Endodermal cell (in vitro differentiated cells): ENCODE data around the gene PSME3IP1. TPM values are rescaled to one million over a fixed set of nuclear protein-coding genes. Genes with fewer than 3 reads are reported as not detected.

Experiments
- DNase-seq: peaks from one replicate; pipeline ENCODE4 v3.0.0-alpha.2; 2017
- H3K27ac ChIP-seq: 2 replicates; pipeline ENCODE4 v1.5.1; 2013; ENCODE audit warnings: mild to moderate bottlenecking, low read depth, low read length, moderate library complexity
- H3K27me3 ChIP-seq: 2 replicates; pipeline ENCODE4 v1.6.1; 2013; ENCODE audit warnings: mild to moderate bottlenecking, low read length, moderate library complexity; ENCODE audit not compliant: insufficient read depth, control insufficient read depth, poor library complexity, severe bottlenecking
- H3K36me3 ChIP-seq: 2 replicates; pipeline ENCODE4 v1.7.0; 2013; ENCODE audit warnings: mild to moderate bottlenecking, low read length, moderate library complexity; ENCODE audit not compliant: control insufficient read depth, insufficient read depth
- H3K4me1 ChIP-seq: one replicate; pipeline ENCODE4 v1.7.0; 2013; ENCODE audit warnings: low read length; ENCODE audit not compliant: control insufficient read depth, insufficient read depth
- H3K4me3 ChIP-seq: 2 replicates; pipeline ENCODE4 v1.5.1; 2013; ENCODE audit warnings: mild to moderate bottlenecking, low read length, moderate library complexity
- H3K9ac ChIP-seq: 2 replicates; pipeline ENCODE4 v1.6.1; 2013; ENCODE audit warnings: mild to moderate bottlenecking, low read length, moderate library complexity; ENCODE audit not compliant: poor library complexity, severe bottlenecking; ENCODE audit errors: extremely low read depth
- H3K9me3 ChIP-seq: 2 replicates; pipeline ENCODE4 v1.6.1; 2013; ENCODE audit warnings: mild to moderate bottlenecking, low read length, moderate library complexity; ENCODE audit not compliant: control insufficient read depth
- H3K27ac Mint-ChIP-seq: 2 replicates; pipeline ENCODE4 v1.8.0; 2020; ENCODE audit warnings: mixed read lengths
- H3K27me3 Mint-ChIP-seq: 2 replicates; pipeline ENCODE4 v1.8.0; 2021; ENCODE audit warnings: mild to moderate bottlenecking, mixed read lengths; ENCODE audit not compliant: insufficient read depth
- H3K36me3 Mint-ChIP-seq: 2 replicates; pipeline ENCODE4 v1.8.0; 2020; ENCODE audit warnings: low read depth, mixed read lengths
- H3K4me1 Mint-ChIP-seq: 2 replicates; pipeline ENCODE4 v1.8.0; 2020; ENCODE audit warnings: mixed read lengths
- H3K4me3 Mint-ChIP-seq: 2 replicates; pipeline ENCODE4 v1.8.0; 2020; ENCODE audit warnings: mild to moderate bottlenecking, moderate library complexity, mixed read lengths
- H3K9me3 Mint-ChIP-seq: 2 replicates; pipeline ENCODE4 v1.8.0; 2020; ENCODE audit warnings: mild to moderate bottlenecking, mixed read lengths
- CTCF ChIP-seq: fragments of 200-600 bp; sonication (generic); conservative IDR thresholded peaks from 2 replicates; pipeline ENCODE4 v1.5.0; 2021; ENCODE audit warnings: antibody characterized with exemption, mild to moderate bottlenecking
- WGBS, 2 experiments: methylation state at CpG; one replicate each; pipeline versions ENCODE4 v1.1.5 to v1.1.7; 2013; ENCODE audit warnings: missing lambda C conversion rate in 2 of 2, mixed read lengths in 1 of 2; ENCODE audit not compliant: insufficient coverage in 1 of 2, insufficient read length in 1 of 2; 5-methylcytosine and 5-hydroxymethylcytosine counted together
- total RNA-seq, 2 donors: library from RNA; stranded (reverse); fragmentation: NEBNext Ultra II Directional in 1 of 2; extraction: Animal tissue kit (Norgen Biotek cat#: 25700) in 1 of 2; gene quantifications; 2 replicates in 1 of 2; 3 replicates in 1 of 2; pipeline ENCODE4 v1.2.1, GENCODE V29; 2021

PSME3IP1 gene
- total RNA-seq, 2 donors from 2014 or later = 94.2 to 102 TPM

GRCh38 chr16:57166951-57167350, 18.9 kb downstream of the PSME3IP1 start:
- no peak overlapping the region for H3K9ac ChIP-seq
- TF ChIP-seq CTCF = no peak
- no peak overlapping the region for H3K4me3 ChIP-seq
- DNase-seq = no peak
- 87 to 96% methylated on average over 4 to 7 of the region's 7 CpGs for WGBS, 2 experiments
- no peak overlapping the region for H3K4me3 Mint-ChIP-seq
- H3K27ac Mint-ChIP-seq = no peak overlapping the region
- no peak overlapping the region for H3K27ac ChIP-seq
- no peaks in the 10 kb centered on the region for H3K27me3 ChIP-seq
- no peaks in the 10 kb centered on the region for H3K27me3 Mint-ChIP-seq
- peaks cover 73% of the 10 kb centered on the region for H3K36me3 Mint-ChIP-seq
- peaks cover 2% of the 10 kb centered on the region for H3K4me1 Mint-ChIP-seq
- no peaks in the 10 kb centered on the region for H3K9me3 Mint-ChIP-seq
- no peaks in the 10 kb centered on the region for H3K4me1 ChIP-seq
- H3K36me3 ChIP-seq = peaks cover 80% of the 10 kb centered on the region
- no peaks in the 10 kb centered on the region for H3K9me3 ChIP-seq

DNA sequence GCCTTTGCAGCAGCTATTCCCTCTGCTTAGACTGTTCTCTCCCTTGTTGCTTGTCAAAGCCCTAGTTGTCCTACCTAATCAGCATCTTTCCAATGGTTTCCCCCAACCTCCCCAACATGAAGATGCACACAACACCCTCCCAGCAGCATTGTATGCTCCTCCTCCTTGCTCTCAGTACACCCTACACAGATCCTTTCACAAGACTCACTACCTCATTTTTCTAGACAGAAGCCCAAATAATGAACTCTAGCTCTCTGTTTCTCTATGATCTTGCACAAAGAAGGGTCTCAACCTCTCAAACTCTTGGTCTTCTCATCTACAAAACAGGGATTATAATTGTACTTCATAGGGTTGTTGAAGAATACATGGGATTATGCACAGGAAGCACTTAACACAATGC, 19.4 kb downstream of the PSME3IP1 start:
- Histone ChIP-seq H3K4me3 (no peak overlapping the region), H3K27me3 (no peaks in the 10 kb centered on the region), H3K9ac (no peak overlapping the region), H3K27ac (no peak overlapping the region), H3K36me3 (peaks cover 76% of the 10 kb centered on the region), H3K9me3 (no peaks in the 10 kb centered on the region), H3K4me1 (no peaks in the 10 kb centered on the region)
- no peaks in the 10 kb centered on the region for H3K9me3 Mint-ChIP-seq
- DNase-seq = no peak
- no peak overlapping the region for H3K4me3 Mint-ChIP-seq
- no peak for TF ChIP-seq CTCF
- H3K36me3 Mint-ChIP-seq = peaks cover 68% of the 10 kb centered on the region
- no peaks in the 10 kb centered on the region for H3K27me3 Mint-ChIP-seq
- no peaks in the 10 kb centered on the region for H3K4me1 Mint-ChIP-seq
- H3K27ac Mint-ChIP-seq = no peak overlapping the region

DNA sequence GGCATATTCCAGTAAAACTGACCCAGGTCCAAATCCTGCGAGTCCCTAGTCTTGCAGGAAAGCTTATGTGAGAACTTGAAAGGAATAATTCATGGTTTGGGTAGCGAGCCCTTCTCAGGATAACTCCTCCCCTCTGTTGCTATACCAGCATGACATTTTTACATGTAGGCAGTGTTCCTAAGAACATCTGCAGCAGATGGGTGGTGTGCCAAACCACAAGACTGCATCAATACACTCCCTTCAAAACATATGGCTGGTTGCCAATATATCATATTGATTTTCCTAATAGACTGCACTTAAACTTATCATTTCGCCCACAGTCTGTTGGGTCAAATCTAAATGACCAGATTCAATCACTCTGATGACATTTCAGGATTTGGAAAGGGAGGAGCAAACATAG, 19.9 kb downstream of the PSME3IP1 start:
- no peaks in the 10 kb centered on the region for H3K9me3 Mint-ChIP-seq
- H3K4me1 Mint-ChIP-seq = no peaks in the 10 kb centered on the region
- TF ChIP-seq CTCF = no peak
- no peak overlapping the region for H3K9ac ChIP-seq
- H3K4me3 Mint-ChIP-seq = no peak overlapping the region
- peaks cover 66% of the 10 kb centered on the region for H3K36me3 Mint-ChIP-seq
- WGBS, 2 experiments = 72 to 95% methylated on average over 2 to 3 of the region's 3 CpGs
- H3K27me3 ChIP-seq = no peaks in the 10 kb centered on the region
- no peak overlapping the region for H3K27ac ChIP-seq
- no peak overlapping the region for H3K4me3 ChIP-seq
- H3K36me3 ChIP-seq = peaks cover 75% of the 10 kb centered on the region
- no peaks in the 10 kb centered on the region for H3K4me1 ChIP-seq
- no peak overlapping the region for H3K27ac Mint-ChIP-seq
- no peaks in the 10 kb centered on the region for H3K9me3 ChIP-seq
- no peak for DNase-seq
- H3K27me3 Mint-ChIP-seq = no peaks in the 10 kb centered on the region
